Kidney glomerular epithelial cell (primary cell): ENCODE data around the gene ARHGEF4.

Experiments
- DNase-seq: peaks from one replicate; lab custom pipeline; 2025; lab: John Stamatoyannopoulos, UW

Gene ARHGEF4

GRCh38 chr2:130818809-130819208 is 17.9 kb upstream of the ARHGEF4 start:
- DNase-seq = no peak

GRCh38 chr2:130819226-130819607 is 17.5 kb upstream of the ARHGEF4 start:
- no peak for DNase-seq

- DNase-seq = no peak
Observed at GRCh38 chr2:130819608-130820278, 17.0 kb upstream of the ARHGEF4 start.

- DNase-seq = no peak
Observed at GRCh38 chr2:130820279-130820861, 16.3 kb upstream of the ARHGEF4 start.

GRCh38 chr2:130821867-130822266 is 14.8 kb upstream of the ARHGEF4 start:
- no peak for DNase-seq

- DNase-seq = no peak
Observed at GRCh38 chr2:130822766-130823165, 13.9 kb upstream of the ARHGEF4 start.

GRCh38 chr2:130823171-130823885 is 13.4 kb upstream of the ARHGEF4 start:
- no peak for DNase-seq

- DNase-seq = no peak
Observed at GRCh38 chr2:130823886-130824491, 12.7 kb upstream of the ARHGEF4 start.

GRCh38 chr2:130824492-130825061 is 12.1 kb upstream of the ARHGEF4 start:
- peak; percentile 97 for DNase-seq

- no peak for DNase-seq
Observed at GRCh38 chr2:130825231-130825965, 11.3 kb upstream of the ARHGEF4 start.

GRCh38 chr2:130825966-130826253 is 10.8 kb upstream of the ARHGEF4 start:
- no peak for DNase-seq

GRCh38 chr2:130826419-130826818 is 10.3 kb upstream of the ARHGEF4 start:
- no peak for DNase-seq

GRCh38 chr2:130826821-130827501 is 9.8 kb upstream of the ARHGEF4 start:
- no peak for DNase-seq

GRCh38 chr2:130827502-130828251 is 9.0 kb upstream of the ARHGEF4 start:
- no peak for DNase-seq

GRCh38 chr2:130828461-130828860 is 8.3 kb upstream of the ARHGEF4 start:
- DNase-seq = no peak

GRCh38 chr2:130829015-130829414 is 7.7 kb upstream of the ARHGEF4 start:
- no peak for DNase-seq

- no peak for DNase-seq
Observed at GRCh38 chr2:130830538-130830937, 6.2 kb upstream of the ARHGEF4 start.

GRCh38 chr2:130831356-130831755 is 5.4 kb upstream of the ARHGEF4 start:
- DNase-seq = no peak

- DNase-seq = no peak
Observed at GRCh38 chr2:130832296-130832940, 4.3 kb upstream of the ARHGEF4 start.
